GM12891 (cell line): ENCODE results near the gene BLOC1S2.

Experiments
- DNase-seq: peaks from one replicate; pipeline ENCODE4 v3.0.0; 2011; ENCODE audit warnings: low spot score; ENCODE audit not compliant: insufficient read length
- FAIRE-seq: peaks from 2 replicates; lab custom pipeline; 2011; peaks lifted over from hg19 to GRCh38; lab: Jason Lieb, UNC
- PAX5 ChIP-seq: IDR thresholded peaks from 2 replicates; pipeline ENCODE4 v1.6.1; 2011; ENCODE audit warnings: low read length, moderate library complexity, mild to moderate bottlenecking; ENCODE audit not compliant: insufficient read depth, severe bottlenecking
- POLR2A ChIP-seq: IDR thresholded peaks from 2 replicates; pipeline ENCODE4 v1.6.1; 2011; ENCODE audit warnings: low read depth, low read length, control low read depth
- POLR2AphosphoS5 ChIP-seq: IDR thresholded peaks from 2 replicates; pipeline ENCODE4 v1.6.1; 2011; ENCODE audit warnings: low read depth, low read length, control low read depth
- POU2F2 ChIP-seq: IDR thresholded peaks from 2 replicates; pipeline ENCODE4 v1.6.1; 2011; ENCODE audit warnings: low read depth, mild to moderate bottlenecking, control low read depth, low read length, moderate library complexity
- SPI1 ChIP-seq: IDR thresholded peaks from 2 replicates; pipeline ENCODE4 v1.6.1; 2011; ENCODE audit warnings: low read depth, low read length, control low read depth
- TAF1 ChIP-seq: IDR thresholded peaks from 2 replicates; pipeline ENCODE4 v1.6.1; 2011; ENCODE audit warnings: low read depth, low read length, control low read depth

BLOC1S2 gene

GRCh38 chr10:100265821-100266485, 20.5 kb downstream of the BLOC1S2 start:
- FAIRE-seq: no peak
- TF ChIP-seq POU2F2 (no peak), POLR2A (no peak), PAX5 (no peak), SPI1 (no peak), POLR2AphosphoS5 (no peak), TAF1 (no peak)
- no peak for DNase-seq

- no peak for FAIRE-seq
- no peak for DNase-seq
- no peak for TF ChIP-seq POLR2AphosphoS5
- TF ChIP-seq PAX5: no peak
- no peak for TF ChIP-seq SPI1
- TF ChIP-seq POLR2A: no peak
- no peak for TF ChIP-seq TAF1
- TF ChIP-seq POU2F2: no peak
Observed at GRCh38 chr10:100254191-100254590, 32.3 kb downstream of the BLOC1S2 start.

GRCh38 chr10:100253041-100253440, 33.4 kb downstream of the BLOC1S2 start:
- DNase-seq (no peak), FAIRE-seq (no peak)
- TF ChIP-seq POLR2A: no peak
- no peak for TF ChIP-seq SPI1
- TF ChIP-seq POU2F2: no peak
- no peak for TF ChIP-seq POLR2AphosphoS5
- no peak for TF ChIP-seq PAX5
- TF ChIP-seq TAF1: no peak

- FAIRE-seq: no peak
- DNase-seq: no peak
- TF ChIP-seq POU2F2 (no peak), TAF1 (no peak), SPI1 (no peak), POLR2A (no peak), PAX5 (no peak), POLR2AphosphoS5 (no peak)
Observed at GRCh38 chr10:100248820-100249219, 37.7 kb downstream of the BLOC1S2 start.

GRCh38 chr10:100245484-100246220, 40.8 kb downstream of the BLOC1S2 start:
- FAIRE-seq: no peak
- TF ChIP-seq SPI1: no peak
- TF ChIP-seq POU2F2: no peak
- TF ChIP-seq TAF1: no peak
- TF ChIP-seq POLR2A: no peak
- TF ChIP-seq POLR2AphosphoS5: no peak
- no peak for TF ChIP-seq PAX5

GRCh38 chr10:100239851-100240250, 46.6 kb downstream of the BLOC1S2 start:
- FAIRE-seq (no peak), DNase-seq (no peak)
- TF ChIP-seq POU2F2 (no peak), TAF1 (no peak), SPI1 (no peak), POLR2A (no peak), PAX5 (no peak), POLR2AphosphoS5 (no peak)

More at GRCh38 chr10:100245484-100246220, 40.8 kb downstream of the BLOC1S2 start:
- DNase-seq: no peak

- no peak for FAIRE-seq
- no peak for DNase-seq
Observed at GRCh38 chr10:100238429-100238828, 48.1 kb downstream of the BLOC1S2 start.

GRCh38 chr10:100232101-100232500, 54.4 kb downstream of the BLOC1S2 start:
- DNase-seq (no peak), FAIRE-seq (no peak)

More at GRCh38 chr10:100238429-100238828, 48.1 kb downstream of the BLOC1S2 start:
- TF ChIP-seq POU2F2 (no peak), SPI1 (no peak), PAX5 (no peak), POLR2AphosphoS5 (no peak), POLR2A (no peak), TAF1 (no peak)

GRCh38 chr10:100229819-100230422, 56.6 kb downstream of the BLOC1S2 start:
- DNase-seq (no peak), FAIRE-seq (no peak)
- TF ChIP-seq PAX5 (no peak), POLR2AphosphoS5 (no peak), POU2F2 (no peak), SPI1 (no peak), POLR2A (no peak), TAF1 (no peak)

More at GRCh38 chr10:100232101-100232500, 54.4 kb downstream of the BLOC1S2 start:
- TF ChIP-seq POLR2AphosphoS5: no peak
- no peak for TF ChIP-seq SPI1
- TF ChIP-seq PAX5: no peak
- TF ChIP-seq POLR2A: no peak
- TF ChIP-seq TAF1: no peak
- no peak for TF ChIP-seq POU2F2
